ENCODE measurements around the gene SLFNL1. TPM values are rescaled to one million over a fixed set of nuclear protein-coding genes. Genes with fewer than 3 reads are reported as not detected.
A peak's percentile ranks its signal among the peaks of the same experiment; 100 is the strongest.

SLFNL1 gene
- total RNA-seq, 2 experiments from 2014 or later = 0.49 to 0.82 TPM

DNA sequence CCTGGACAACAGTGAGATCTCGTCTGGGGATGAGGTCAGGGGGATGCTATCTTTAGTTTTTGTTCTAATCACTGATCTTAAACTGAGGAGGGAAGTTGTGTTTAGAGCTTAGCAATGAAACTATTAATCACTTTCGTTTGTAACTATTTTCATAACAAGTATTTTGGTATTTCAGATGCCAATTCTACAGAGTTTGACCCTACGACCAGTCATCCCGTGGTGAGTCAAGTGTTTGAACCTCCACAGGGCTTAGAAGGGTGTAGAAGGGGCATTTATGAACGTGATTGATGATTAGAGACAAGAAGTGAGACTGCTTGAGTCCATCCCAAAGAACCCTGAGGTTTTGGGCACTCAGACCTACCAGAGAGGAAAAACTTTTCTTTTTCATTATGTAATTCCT is 15.6 kb downstream of the SLFNL1 start:
- DNase-seq (ENCODE audit: low spot score) = no peak
- no peak for TF ChIP-seq EZH2phosphoT487 (IDR thresholded peaks at IDR 0.05; ENCODE audit: borderline replicate concordance, low read depth, low read length)
- TF ChIP-seq CTCF (conservative IDR thresholded peaks at IDR 0.05; ENCODE audit: low read length) = no peak
- BruUV-seq (replicated peaks) = no TSS peak
- Histone ChIP-seq H3K4me3 (ENCODE audit: low read depth, low read length, poor library complexity, severe bottlenecking) (no peak overlapping the region), H3K4me1 (ENCODE audit: insufficient read depth, low read length, poor library complexity, severe bottlenecking) (no peaks in the 10 kb centered on the region), H4K20me1 (ENCODE audit: insufficient read depth, low read length) (no peaks in the 10 kb centered on the region), H3K36me3 (ENCODE audit: insufficient read depth, low read length) (peaks cover 100% of the 10 kb centered on the region), H3K9me2 (ENCODE audit: insufficient read depth, low read length) (no peaks in the 10 kb centered on the region), H3K9me3 (ENCODE audit: low read length) (no peaks in the 10 kb centered on the region), H3K27ac (ENCODE audit: low read depth, low read length, poor library complexity, severe bottlenecking) (no peak overlapping the region), H3K4me2 (ENCODE audit: low read length) (no peak overlapping the region), H2AFZ (ENCODE audit: low read length) (no peak overlapping the region), H3K79me2 (ENCODE audit: insufficient read depth, low read depth, low read length) (no peaks in the 10 kb centered on the region)
- intact Hi-C loops (cut with micrococcal nuclease; ENCODE audit: unreplicated experiment) = no loop called here
- POLR2A ChIA-PET = interaction anchor here (0.6 kb wide), 1 partner anchor 1532 kb away, joined by 4 read pairs; no protein-coding TSS in a partner anchor
- CTCF ChIA-PET (ENCODE audit: unreplicated experiment) = no interaction called here

DNA sequence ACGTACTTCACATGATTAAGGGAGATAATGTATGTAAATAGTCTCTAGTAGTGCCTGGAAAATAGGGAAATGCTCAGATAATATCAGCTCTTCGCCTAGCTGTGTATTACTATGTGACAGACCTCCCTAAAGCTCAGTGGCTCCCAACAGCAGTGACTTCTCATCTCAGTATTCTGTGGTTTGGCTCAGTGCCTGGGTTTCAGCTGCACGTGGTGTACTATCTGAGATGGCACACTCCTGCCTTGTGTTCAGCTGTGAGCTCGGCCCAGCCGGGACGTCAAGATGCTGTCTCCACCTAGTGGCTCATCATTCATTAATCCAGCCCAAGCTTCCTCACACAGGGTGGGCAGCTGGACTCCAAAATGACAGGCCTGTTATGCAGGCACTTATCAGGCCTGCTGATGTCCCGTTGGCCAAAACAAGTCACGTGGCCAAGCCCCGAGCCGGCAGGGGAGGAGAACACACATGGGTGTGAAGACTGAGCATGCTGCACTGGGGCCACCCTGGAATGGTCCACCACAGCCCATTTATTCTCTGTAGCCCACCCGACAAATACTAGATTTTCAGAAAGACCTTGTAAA is 17.8 kb downstream of the SLFNL1 start:
- Histone ChIP-seq H3K79me2 (ENCODE audit: insufficient read depth, low read depth, low read length) (no peaks in the 10 kb centered on the region), H3K4me1 (ENCODE audit: insufficient read depth, low read length, poor library complexity, severe bottlenecking) (no peaks in the 10 kb centered on the region), H3K9me3 (ENCODE audit: low read length) (no peaks in the 10 kb centered on the region), H2AFZ (ENCODE audit: low read length) (no peak overlapping the region), H3K4me3 (ENCODE audit: low read depth, low read length, poor library complexity, severe bottlenecking) (no peak overlapping the region), H3K4me2 (ENCODE audit: low read length) (no peak overlapping the region), H3K27ac (ENCODE audit: low read depth, low read length, poor library complexity, severe bottlenecking) (no peak overlapping the region), H3K36me3 (ENCODE audit: insufficient read depth, low read length) (peaks cover 99% of the 10 kb centered on the region), H3K9me2 (ENCODE audit: insufficient read depth, low read length) (no peaks in the 10 kb centered on the region), H4K20me1 (ENCODE audit: insufficient read depth, low read length) (no peaks in the 10 kb centered on the region)
- DNase-seq (ENCODE audit: low spot score) = peak; percentile 48
- TF ChIP-seq EZH2phosphoT487 (IDR thresholded peaks at IDR 0.05; ENCODE audit: borderline replicate concordance, low read depth, low read length) (no peak), CTCF (conservative IDR thresholded peaks at IDR 0.05; ENCODE audit: low read length) (peak; percentile 60)
- intact Hi-C loops (cut with micrococcal nuclease; ENCODE audit: unreplicated experiment) = loop anchor here (2.0 kb wide), 1 partner anchor 23 kb away; no protein-coding TSS in a partner anchor
- BruUV-seq (replicated peaks) = no TSS peak
- CTCF ChIA-PET (ENCODE audit: unreplicated experiment) = interaction anchor here (0.7 to 0.9 kb wide), 2 partner anchors 10 to 237 kb away, joined by 3 to 4 read pairs; no protein-coding TSS in a partner anchor
- POLR2A ChIA-PET = interaction anchor here (0.8 to 1.1 kb wide), 3 partner anchors 9 to 24 kb away, joined by 3 read pairs; partner anchors contain the start of gene CTPS1

GRCh38 chr1:41003127-41003639 is 18.3 kb downstream of the SLFNL1 start:
- Histone ChIP-seq H3K27ac (ENCODE audit: low read depth, low read length, poor library complexity, severe bottlenecking) (no peak overlapping the region), H3K4me3 (ENCODE audit: low read depth, low read length, poor library complexity, severe bottlenecking) (no peak overlapping the region), H2AFZ (ENCODE audit: low read length) (no peak overlapping the region), H3K36me3 (ENCODE audit: insufficient read depth, low read length) (peaks cover 99% of the 10 kb centered on the region), H3K79me2 (ENCODE audit: insufficient read depth, low read depth, low read length) (no peaks in the 10 kb centered on the region), H3K4me1 (ENCODE audit: insufficient read depth, low read length, poor library complexity, severe bottlenecking) (no peaks in the 10 kb centered on the region), H4K20me1 (ENCODE audit: insufficient read depth, low read length) (no peaks in the 10 kb centered on the region), H3K9me3 (ENCODE audit: low read length) (no peaks in the 10 kb centered on the region), H3K4me2 (ENCODE audit: low read length) (no peak overlapping the region), H3K9me2 (ENCODE audit: insufficient read depth, low read length) (no peaks in the 10 kb centered on the region)
- ChIA-PET CTCF (ENCODE audit: unreplicated experiment) (interaction anchor here (0.7 to 0.9 kb wide), 2 partner anchors 10 to 238 kb away, joined by 3 to 4 read pairs; no protein-coding TSS in a partner anchor), POLR2A (interaction anchor here (0.7 to 0.9 kb wide), 3 partner anchors 21 to 1155 kb away, joined by 3 read pairs; partner anchors contain the start of gene CTPS1)
- DNase-seq (ENCODE audit: low spot score) = no peak
- TF ChIP-seq CTCF (conservative IDR thresholded peaks at IDR 0.05; ENCODE audit: low read length) (no peak), EZH2phosphoT487 (IDR thresholded peaks at IDR 0.05; ENCODE audit: borderline replicate concordance, low read depth, low read length) (no peak)
- intact Hi-C loops (cut with micrococcal nuclease; ENCODE audit: unreplicated experiment) = loop anchor here (2.0 kb wide), 1 partner anchor 22 kb away; no protein-coding TSS in a partner anchor
- BruUV-seq (replicated peaks) = no TSS peak

All from OCI-LY7 (cell line).